ENCODE results near the gene RAB10. TPM values are rescaled to one million over a fixed set of nuclear protein-coding genes. Genes with fewer than 3 reads are reported as not detected.
A peak's percentile ranks its signal among the peaks of the same experiment; 100 is the strongest.
"Not testable (repeated sequence)": the region's sequence is repeated elsewhere in the genome, so short reads cannot be mapped to it uniquely, and the experiment has no call there.

RAB10 gene
- polyA plus RNA-seq, 1 donor = 95.1 TPM

- DNase-seq = not testable (repeated sequence)
Measured at GRCh38 chr2:26016706-26017045, 17.2 kb upstream of the RAB10 start.

- DNase-seq = no peak
Measured at GRCh38 chr2:26017464-26018183, 16.3 kb upstream of the RAB10 start.

GRCh38 chr2:26018184-26019055 is 15.5 kb upstream of the RAB10 start:
- DNase-seq = peak; percentile 26

- no peak for DNase-seq
Measured at GRCh38 chr2:26020231-26020640, 13.6 kb upstream of the RAB10 start.

GRCh38 chr2:26024260-26024659 is 9.6 kb upstream of the RAB10 start:
- DNase-seq = no peak

- no peak for DNase-seq
Measured at GRCh38 chr2:26025509-26025908, 8.4 kb upstream of the RAB10 start.

GRCh38 chr2:26028083-26028482 is 5.8 kb upstream of the RAB10 start:
- DNase-seq = not testable (repeated sequence)

GRCh38 chr2:26032586-26033269 is 1.2 kb upstream of the RAB10 start:
- not testable (repeated sequence) for DNase-seq

GRCh38 chr2:26033270-26033817 is 540 bp upstream of the RAB10 start:
- DNase-seq = no peak

GRCh38 chr2:26034637-26034992 is 731 bp downstream of the RAB10 start:
- DNase-seq = peak; percentile 12

- no peak for DNase-seq
Measured at GRCh38 chr2:26035090-26035743, 1.3 kb downstream of the RAB10 start.

- DNase-seq = no peak
Measured at GRCh38 chr2:26039603-26040323, 5.9 kb downstream of the RAB10 start.

GRCh38 chr2:26043109-26043508 is 9.2 kb downstream of the RAB10 start:
- DNase-seq = no peak

GRCh38 chr2:26043862-26044696 is 10.2 kb downstream of the RAB10 start:
- no peak for DNase-seq

- no peak for DNase-seq
Measured at GRCh38 chr2:26048791-26049190, 14.9 kb downstream of the RAB10 start.

- DNase-seq = no peak
Measured at GRCh38 chr2:26049641-26050040, 15.8 kb downstream of the RAB10 start.

- DNase-seq = no peak
Measured at GRCh38 chr2:26052740-26053139, 18.9 kb downstream of the RAB10 start.

- no peak for DNase-seq
Measured at GRCh38 chr2:26054598-26055348, 20.9 kb downstream of the RAB10 start.

- no peak for DNase-seq
Measured at GRCh38 chr2:26058390-26058789, 24.5 kb downstream of the RAB10 start.

- no peak for DNase-seq
Measured at GRCh38 chr2:26059542-26059941, 25.7 kb downstream of the RAB10 start.
